H1 (cell line): ENCODE measurements around the gene LRRC27. TPM values are rescaled to one million over a fixed set of nuclear protein-coding genes. Genes with fewer than 3 reads are reported as not detected.

Experiments
- CTCF ChIA-PET: fragments of 300-600 bp; sonication (Branson Sonifier 250); formaldehyde crosslinking; loops from one replicate; lab custom pipeline; 2021; ENCODE audit not compliant: partially characterized antibody; lab: Charles Lee
- POLR2A ChIA-PET: fragments of 300-600 bp; sonication (Branson Sonifier 250); formaldehyde crosslinking; loops from one replicate; lab custom pipeline; 2021; ENCODE audit warnings: inconsistent platforms; ENCODE audit not compliant: partially characterized antibody; lab: Charles Lee
- DNase-seq, 2 experiments: peaks; one replicate each; pipeline versions ENCODE4 v3.0.0 to v3.0.0-alpha.2; 2010 to 2022; ENCODE audit warnings: low spot score in 2 of 2, low read depth in 1 of 2, mixed read lengths in 1 of 2
- FAIRE-seq: peaks from 2 replicates; lab custom pipeline; 2011; peaks lifted over from hg19 to GRCh38; lab: Jason Lieb, UNC
- H2AFZ ChIP-seq: 2 replicates; pipeline ENCODE4 v1.8.1; 2012; ENCODE audit warnings: low read length, inconsistent platforms
- H2AK5ac ChIP-seq: 2 replicates; pipeline ENCODE4 v1.6.1; 2013; ENCODE audit warnings: low read depth, low read length
- H2BK120ac ChIP-seq: replicated peaks from 2 replicates; pipeline ENCODE3; 2013; ENCODE audit warnings: low read depth, low read length, inconsistent platforms
- H2BK12ac ChIP-seq: 2 replicates; pipeline ENCODE4 v1.6.1; 2013; ENCODE audit warnings: low read depth, low read length
- H2BK15ac ChIP-seq: 2 replicates; pipeline ENCODE4 v1.6.1; 2013; ENCODE audit warnings: low read length
- H2BK20ac ChIP-seq: 2 replicates; pipeline ENCODE4 v1.6.1; 2013; ENCODE audit warnings: low read length
- H2BK5ac ChIP-seq: 2 replicates; pipeline ENCODE4 v1.6.1; 2013; ENCODE audit warnings: low read depth, low read length
- H3K14ac ChIP-seq: 2 replicates; pipeline ENCODE4 v1.6.1; 2013; ENCODE audit warnings: inconsistent platforms; ENCODE audit not compliant: insufficient read length
- H3K18ac ChIP-seq: 2 replicates; pipeline ENCODE4 v1.6.1; 2013; ENCODE audit warnings: low read length; ENCODE audit errors: extremely low read depth
- H3K23ac ChIP-seq: 2 replicates; pipeline ENCODE4 v1.6.1; 2013; ENCODE audit warnings: inconsistent platforms; ENCODE audit not compliant: insufficient read length
- H3K23me2 ChIP-seq: 2 replicates; pipeline ENCODE4 v1.6.1; 2013; ENCODE audit warnings: low read depth, low read length
- H3K27ac ChIP-seq: 2 replicates; pipeline ENCODE4 v1.6.1; 2011; ENCODE audit warnings: low read depth, low read length, inconsistent platforms
- H3K27me3 ChIP-seq, 4 experiments: replicated peaks in 1 of 4; 1 replicate in 1 of 4; 2 replicates in 3 of 4; pipeline versions ENCODE4 v1.6.1 to v1.8.1; 2011 to 2013; ENCODE audit warnings: low read length in 3 of 4, mild to moderate bottlenecking in 3 of 4, inconsistent platforms in 2 of 4, mixed read lengths in 2 of 4, moderate library complexity in 1 of 4; ENCODE audit not compliant: control insufficient read depth in 3 of 4, insufficient read depth in 3 of 4; ENCODE audit errors: extremely low read depth in 1 of 4
- H3K36me3 ChIP-seq, 4 experiments: 2 replicates each; pipeline versions ENCODE4 v1.6.1 to v1.8.1; 2011 to 2013; ENCODE audit warnings: mild to moderate bottlenecking in 4 of 4, low read length in 3 of 4, moderate library complexity in 2 of 4, control low read depth in 1 of 4, inconsistent platforms in 1 of 4; ENCODE audit not compliant: insufficient read depth in 4 of 4, control insufficient read depth in 2 of 4
- H3K4ac ChIP-seq: replicated peaks from 2 replicates; pipeline ENCODE3; 2013; ENCODE audit warnings: low read length, low read depth, mixed read lengths, inconsistent platforms; ENCODE audit not compliant: insufficient read length
- H3K4me1 ChIP-seq, 4 experiments: replicated peaks in 1 of 4; 1 replicate in 1 of 4; 2 replicates in 3 of 4; pipeline versions ENCODE4 v1.6.1 to v1.8.1; 2011 to 2013; ENCODE audit warnings: low read length in 3 of 4, inconsistent platforms in 2 of 4, mixed read lengths in 1 of 4; ENCODE audit not compliant: insufficient read depth in 4 of 4, control insufficient read depth in 3 of 4
- H3K4me2 ChIP-seq, 2 experiments: 2 replicates each; pipeline versions ENCODE4 v1.6.1 to v1.8.1; 2011 to 2013; ENCODE audit warnings: low read depth in 2 of 2, low read length in 2 of 2, control low read depth in 1 of 2, inconsistent platforms in 1 of 2, mild to moderate bottlenecking in 1 of 2; ENCODE audit not compliant: insufficient read depth in 1 of 2
- H3K4me3 ChIP-seq, 4 experiments: fragments of 200-600, 300-600 bp in 1 of 4; sonication (generic), shearing (Covaris generic), sonication (Bioruptor Twin) in 1 of 4; 2 replicates each; pipeline versions ENCODE4 v1.5.1 to v1.8.1; 2011 to 2016; ENCODE audit warnings: low read length in 4 of 4, low read depth in 3 of 4, control low read depth in 2 of 4, inconsistent platforms in 2 of 4, mild to moderate bottlenecking in 2 of 4, mixed read lengths in 1 of 4, moderate library complexity in 1 of 4; ENCODE audit not compliant: insufficient read depth in 2 of 4; ENCODE audit errors: extremely low read depth in 1 of 4
- H3K56ac ChIP-seq: replicated peaks from 2 replicates; pipeline ENCODE3; 2013; ENCODE audit warnings: low read depth, mild to moderate bottlenecking, mixed read lengths, low read length, inconsistent platforms; ENCODE audit not compliant: insufficient read length
- H3K79me1 ChIP-seq: 2 replicates; pipeline ENCODE4 v1.6.1; 2013; ENCODE audit warnings: low read depth, low read length, control low read depth
- H3K79me2 ChIP-seq, 2 experiments: 2 replicates each; pipeline versions ENCODE4 v1.6.1 to v1.8.1; 2012 to 2013; ENCODE audit warnings: low read length in 2 of 2, mild to moderate bottlenecking in 2 of 2, inconsistent platforms in 1 of 2; ENCODE audit not compliant: insufficient read depth in 2 of 2, control insufficient read depth in 1 of 2
- H3K9ac ChIP-seq, 4 experiments: replicated peaks in 1 of 4; 1 replicate in 1 of 4; 2 replicates in 3 of 4; pipeline versions ENCODE4 v1.6.1 to v1.8.1; 2011 to 2013; ENCODE audit warnings: low read depth in 3 of 4, low read length in 3 of 4, control low read depth in 2 of 4, mild to moderate bottlenecking in 2 of 4, moderate library complexity in 2 of 4, inconsistent platforms in 1 of 4; ENCODE audit errors: extremely low read depth in 1 of 4
- H3K9me3 ChIP-seq, 2 experiments: 2 replicates each; pipeline versions ENCODE4 v1.6.1 to v1.8.1; 2012 to 2013; ENCODE audit warnings: mild to moderate bottlenecking in 2 of 2, moderate library complexity in 2 of 2, control low read depth in 1 of 2, inconsistent platforms in 1 of 2, low read depth in 1 of 2, low read length in 1 of 2, mixed read lengths in 1 of 2; ENCODE audit not compliant: insufficient read depth in 2 of 2
- H4K20me1 ChIP-seq, 2 experiments: replicated peaks in 1 of 2; 2 replicates each; pipeline versions ENCODE3 to v1.8.1; 2011 to 2013; ENCODE audit warnings: inconsistent platforms in 2 of 2, low read length in 2 of 2, mild to moderate bottlenecking in 1 of 2; ENCODE audit not compliant: insufficient read depth in 2 of 2, control insufficient read depth in 1 of 2
- H4K5ac ChIP-seq: 2 replicates; pipeline ENCODE4 v1.6.1; 2013; ENCODE audit warnings: low read length, low read depth, mixed read lengths, inconsistent platforms; ENCODE audit not compliant: insufficient read length
- H4K8ac ChIP-seq: 2 replicates; pipeline ENCODE4 v1.8.0; 2013; ENCODE audit warnings: mild to moderate bottlenecking, moderate library complexity, low read length, inconsistent platforms; ENCODE audit not compliant: insufficient read depth; ENCODE audit errors: extremely low read depth
- H4K91ac ChIP-seq: replicated peaks from 2 replicates; pipeline ENCODE3; 2013; ENCODE audit warnings: low read length, mixed read lengths, inconsistent platforms; ENCODE audit not compliant: insufficient read length
- CHD2 ChIP-seq: IDR thresholded peaks from 2 replicates; pipeline ENCODE4 v1.6.1; 2012; ENCODE audit warnings: low read length, improper control_type of control experiment
- KDM1A ChIP-seq: fragments of 200-600, 300-600 bp; sonication (generic); IDR thresholded peaks from 2 replicates; pipeline ENCODE4 v1.7.1; 2016; ENCODE audit warnings: mild to moderate bottlenecking, low read length, borderline replicate concordance
- KDM5A ChIP-seq: fragments of 200-600 bp; IDR thresholded peaks from 2 replicates; pipeline ENCODE4 v1.7.1; 2012; ENCODE audit warnings: mild to moderate bottlenecking, low read length, inconsistent platforms, mixed read lengths
- POLR2AphosphoS5 ChIP-seq: IDR thresholded peaks from 2 replicates; pipeline ENCODE4 v1.6.1; 2011; ENCODE audit warnings: low read depth, low read length
- TEAD4 ChIP-seq: IDR thresholded peaks from 2 replicates; pipeline ENCODE4 v1.6.1; 2012; ENCODE audit warnings: low read depth, low read length, inconsistent platforms, mixed read lengths
- WGBS, 2 experiments: shearing (Covaris generic) in 1 of 2; methylation state at CpG; one replicate each; pipeline versions ENCODE4 v1.1.6 to v1.1.7; 2013 to 2015; ENCODE audit warnings: low lambda C conversion rate in 2 of 2, mixed read lengths in 2 of 2, inconsistent platforms in 1 of 2, low coverage in 1 of 2, missing lambda C conversion rate in 1 of 2; ENCODE audit not compliant: insufficient replicate concordance in 2 of 2, insufficient coverage in 1 of 2, insufficient read length in 1 of 2; ENCODE audit errors: extremely low coverage in 1 of 2, missing lambda C conversion rate in 1 of 2; 5-methylcytosine and 5-hydroxymethylcytosine counted together
- polyA plus RNA-seq, 7 experiments: library from polyadenylated mRNA; depleted of rRNA in 3 of 7; stranded (reverse) in 5 of 7; unstranded in 2 of 7; fragments of >200 nt in 5 of 7; fragments of 200-250 nt in 2 of 7; gene quantifications; 1 replicate in 5 of 7; 2 replicates in 1 of 7; 4 replicates in 1 of 7; pipeline versions ENCODE4 v1.2.1 to v1.2.3, GENCODE V29; 2011 to 2013; ENCODE audit warnings: missing spikeins in 2 of 7, mixed read lengths in 2 of 7
- total RNA-seq: library from RNA; stranded (reverse); fragmentation: NEBNext Ultra II Directional; extraction: Animal tissue kit (Norgen Biotek cat#: 25700); gene quantifications from 2 replicates; pipeline ENCODE4 v1.2.1, GENCODE V29; 2021

LRRC27 gene
- total and polyA plus RNA-seq, 2 of the 8 experiments (the other 6 are each of a cell fraction or from before 2014, with no cell fraction given) = 1.2 to 3.8 TPM

DNA sequence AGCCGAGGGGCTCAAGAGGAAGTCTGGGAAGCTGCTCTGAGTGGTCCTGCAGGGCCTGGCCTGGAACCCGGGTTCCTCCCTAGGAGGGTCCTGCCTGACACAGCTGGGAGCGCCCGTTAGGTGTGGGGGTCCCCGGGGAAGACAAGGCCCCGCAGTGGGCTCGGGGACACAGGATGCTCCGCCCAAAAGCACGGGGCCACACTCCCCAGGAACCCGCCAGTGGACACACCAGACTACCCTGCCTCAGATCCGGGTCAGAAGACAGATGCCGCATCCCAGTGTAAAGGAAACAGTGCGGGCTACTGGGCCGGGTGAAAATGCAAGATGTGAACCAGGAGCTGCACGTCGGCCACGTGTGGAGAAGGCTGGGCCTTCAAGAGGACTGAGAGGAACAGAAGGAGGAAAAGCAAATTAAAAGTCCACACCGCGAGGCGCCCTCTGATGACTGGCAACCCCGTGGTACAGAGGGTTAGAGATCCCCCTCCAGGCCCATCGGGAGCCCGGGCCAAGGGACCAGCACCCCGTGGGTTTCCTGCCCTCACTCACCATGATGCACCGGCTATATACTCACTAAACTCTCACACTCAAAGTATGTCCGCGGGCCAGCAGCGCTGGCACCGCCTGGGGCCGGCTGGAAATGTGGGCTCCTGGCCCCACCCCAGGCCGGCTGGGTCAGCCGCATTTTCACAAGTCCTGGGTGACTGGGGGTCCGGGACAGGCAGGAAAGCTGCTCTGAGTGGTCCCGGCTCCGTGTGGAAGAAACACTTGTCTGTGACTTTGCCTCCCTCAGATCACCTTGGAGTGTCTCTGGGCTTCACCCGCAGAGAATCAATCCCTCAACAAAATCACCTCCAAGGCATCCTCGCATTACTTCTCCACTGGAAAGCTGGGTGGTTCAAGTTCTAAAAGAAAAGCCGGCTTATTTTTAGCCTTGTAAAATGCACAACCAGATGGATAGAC is 30.3 kb upstream of the LRRC27 start:
- H4K91ac ChIP-seq = no peak overlapping the region
- no peak overlapping the region for H2BK5ac ChIP-seq
- no peak overlapping the region for H2BK120ac ChIP-seq
- ChIA-PET POLR2A (interaction anchor here (0.9 to 1.5 kb wide), 2 partner anchors 25 to 33 kb away, joined by 3 read pairs; no protein-coding TSS in a partner anchor), CTCF (interaction anchor here (0.5 to 2.0 kb wide), 9 partner anchors 25 to 338 kb away, joined by 3 to 9 read pairs (median 4); no protein-coding TSS in a partner anchor)
- no peaks in the 10 kb centered on the region for H3K36me3 ChIP-seq
- H3K23me2 ChIP-seq = no peaks in the 10 kb centered on the region
- peaks cover 10 to 11% of the 10 kb centered on the region in 2 experiments for H3K9me3 ChIP-seq
- no peaks in the 10 kb centered on the region for H3K79me2 ChIP-seq
- H3K4ac ChIP-seq = no peak overlapping the region
- H4K8ac ChIP-seq = peak overlapping the region; percentile 71; the same call in 1 of the 2 replicates
- WGBS, 2 experiments = 91% methylated on average over 38 of the region's 38 CpGs; no CpG with 5 or more reads in 1 of the 2 experiments
- no peak overlapping the region for H3K14ac ChIP-seq
- H3K9ac ChIP-seq = no peak overlapping the region
- no peak overlapping the region for H3K56ac ChIP-seq
- H3K4me1 ChIP-seq = peaks cover 0 to 4% (median 0%) of the 10 kb centered on the region in 4 experiments; a peak in 2 of 7 replicates
- no peaks in the 10 kb centered on the region for H3K79me1 ChIP-seq
- H3K23ac ChIP-seq = no peak overlapping the region
- peaks cover 1 to 2% of the 10 kb centered on the region in 2 experiments for H4K20me1 ChIP-seq
- no peak overlapping the region for H2BK15ac ChIP-seq
- FAIRE-seq = no peak
- H3K18ac ChIP-seq = no peak overlapping the region
- H3K4me2 ChIP-seq = no peak overlapping the region
- no peak overlapping the region for H2AFZ ChIP-seq
- peaks cover under 1 to 12% (median 9%) of the 10 kb centered on the region in 4 experiments; a peak in 6 of 7 replicates for H3K27me3 ChIP-seq
- no peak overlapping the region for H3K4me3 ChIP-seq
- no peak overlapping the region for H3K27ac ChIP-seq
- H2AK5ac ChIP-seq = no peak overlapping the region
- no peak for DNase-seq
- no peak overlapping the region for H2BK20ac ChIP-seq
- H4K5ac ChIP-seq = no peak overlapping the region
- no peak overlapping the region for H2BK12ac ChIP-seq
- TF ChIP-seq KDM1A (no peak), TEAD4 (no peak), CHD2 (no peak), KDM5A (no peak), POLR2AphosphoS5 (no peak)
